SK-N-SH treated with all-trans-retinoic acid at 6 μM for 48 hours (cell line): ENCODE measurements around the gene SLC6A6.

Experiments used
- BACH2 ChIP-seq: fragments of 250-450 bp; sonication (Bioruptor Pico); IDR thresholded peaks from 2 replicates; pipeline ENCODE4 v1.9.0; 2021; ENCODE audit warnings: mild to moderate bottlenecking, borderline replicate concordance
- ISL1 ChIP-seq: fragments of 250-450 bp; sonication (Bioruptor Pico); IDR thresholded peaks from 2 replicates; pipeline ENCODE4 v2.1.2; 2022; ENCODE audit warnings: mild to moderate bottlenecking, moderate library complexity
- OSR1 ChIP-seq: fragments of 250-450 bp; sonication (Bioruptor Pico); IDR thresholded peaks from 2 replicates; pipeline ENCODE4 v1.8.0; 2022; ENCODE audit warnings: moderate library complexity, mild to moderate bottlenecking, inconsistent platforms
- ZC3H10 ChIP-seq: fragments of 250-450 bp; sonication (Bioruptor Pico); IDR thresholded peaks from 2 replicates; pipeline ENCODE4 v1.5.1; 2021; ENCODE audit warnings: mild to moderate bottlenecking, moderate library complexity
- ZFP3 ChIP-seq: fragments of 250-450 bp; sonication (Bioruptor Pico); IDR thresholded peaks from 2 replicates; pipeline ENCODE4 v1.5.0; 2020; ENCODE audit warnings: mild to moderate bottlenecking, moderate library complexity
- ZFP30 ChIP-seq: fragments of 450-650 bp; formaldehyde crosslinking; IDR thresholded peaks from 2 replicates; pipeline ENCODE4 v1.5.0; 2022; ENCODE audit warnings: mild to moderate bottlenecking, moderate library complexity
- ZNF8 ChIP-seq: fragments of 450-650 bp; formaldehyde crosslinking; IDR thresholded peaks from 2 replicates; pipeline ENCODE4 v1.5.0; 2020; ENCODE audit warnings: mild to moderate bottlenecking, moderate library complexity
- TF ChIP-seq, protein P1 (sequence below): fragments of 250-450 bp; sonication (Bioruptor Pico); IDR thresholded peaks from 2 replicates; pipeline ENCODE4 v1.8.0; 2020; ENCODE audit warnings: mild to moderate bottlenecking, moderate library complexity, borderline replicate concordance

- no peak for TF ChIP-seq ZC3H10 (CRISPR knock-in tag)
- no peak for TF ChIP-seq ZFP30 (CRISPR knock-in tag)
- TF ChIP-seq, protein P1, sequence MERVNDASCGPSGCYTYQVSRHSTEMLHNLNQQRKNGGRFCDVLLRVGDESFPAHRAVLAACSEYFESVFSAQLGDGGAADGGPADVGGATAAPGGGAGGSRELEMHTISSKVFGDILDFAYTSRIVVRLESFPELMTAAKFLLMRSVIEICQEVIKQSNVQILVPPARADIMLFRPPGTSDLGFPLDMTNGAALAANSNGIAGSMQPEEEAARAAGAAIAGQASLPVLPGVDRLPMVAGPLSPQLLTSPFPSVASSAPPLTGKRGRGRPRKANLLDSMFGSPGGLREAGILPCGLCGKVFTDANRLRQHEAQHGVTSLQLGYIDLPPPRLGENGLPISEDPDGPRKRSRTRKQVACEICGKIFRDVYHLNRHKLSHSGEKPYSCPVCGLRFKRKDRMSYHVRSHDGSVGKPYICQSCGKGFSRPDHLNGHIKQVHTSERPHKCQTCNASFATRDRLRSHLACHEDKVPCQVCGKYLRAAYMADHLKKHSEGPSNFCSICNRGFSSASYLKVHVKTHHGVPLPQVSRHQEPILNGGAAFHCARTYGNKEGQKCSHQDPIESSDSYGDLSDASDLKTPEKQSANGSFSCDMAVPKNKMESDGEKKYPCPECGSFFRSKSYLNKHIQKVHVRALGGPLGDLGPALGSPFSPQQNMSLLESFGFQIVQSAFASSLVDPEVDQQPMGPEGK (CRISPR knock-in tag): no peak
- no peak for TF ChIP-seq ZNF8 (CRISPR knock-in tag)
- TF ChIP-seq BACH2: no peak
- no peak for TF ChIP-seq OSR1
- no peak for TF ChIP-seq ZFP3 (CRISPR knock-in tag)
- TF ChIP-seq ISL1 (CRISPR knock-in tag): no peak
Measured at GRCh38 chr3:14411988-14412387, 9.6 kb downstream of the SLC6A6 start.
